Measurements from ENCODE around the gene CUX1. TPM values are rescaled to one million over a fixed set of nuclear protein-coding genes. Genes with fewer than 3 reads are reported as not detected.
A peak's percentile ranks its signal among the peaks of the same experiment; 100 is the strongest.

CUX1 gene
- total and polyA plus RNA-seq, 2 of the 13 experiments (the other 11 are each of a cell fraction or from before 2014, with no cell fraction given) = 13.7 to 14.9 TPM

DNA sequence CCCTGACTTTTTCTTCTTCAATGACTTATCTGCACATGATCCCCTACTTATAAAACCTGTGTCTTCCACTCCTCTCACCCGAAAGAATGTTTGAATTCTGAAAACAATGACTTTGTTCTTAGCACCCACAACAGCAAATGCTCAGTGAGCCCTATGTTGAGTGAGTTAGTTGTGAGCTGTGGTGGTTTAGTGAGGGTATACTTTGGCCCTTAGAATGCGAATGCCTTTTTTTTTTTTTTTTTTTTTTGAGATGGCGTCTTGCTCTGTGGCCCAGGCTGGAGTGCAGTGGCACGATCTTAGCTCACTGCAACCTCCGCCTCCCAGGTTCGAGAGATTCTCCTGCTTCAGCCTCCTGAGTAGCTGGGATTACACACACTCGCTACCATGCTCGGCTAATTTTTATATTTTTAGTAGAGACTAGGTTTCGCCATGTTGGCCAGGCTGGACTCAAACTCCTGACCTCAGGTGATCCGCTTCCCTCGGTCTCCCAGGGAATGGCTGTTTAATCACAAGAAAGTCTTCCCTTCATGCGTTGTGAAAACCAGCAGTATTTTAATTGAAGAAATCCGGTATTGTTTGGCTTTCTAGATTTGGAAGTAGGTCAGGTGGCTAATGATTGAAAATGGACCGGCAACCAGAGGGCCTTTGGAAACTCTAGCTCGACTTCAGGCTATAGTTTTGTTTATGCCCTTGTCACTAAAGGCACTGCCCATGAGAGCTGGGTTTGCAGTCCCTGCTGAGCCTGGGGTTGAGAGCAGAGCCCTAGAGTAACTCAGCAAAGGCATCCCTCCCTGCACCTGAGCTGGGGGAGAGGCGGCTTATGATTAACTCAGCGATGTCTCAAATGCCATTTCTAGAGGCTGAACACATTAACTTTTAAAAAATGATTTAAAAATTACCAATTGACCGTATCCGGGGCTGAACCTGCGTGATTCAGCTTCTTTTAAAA lies 41.3 kb downstream of the CUX1 start:
- CTCF ChIA-PET (ENCODE audit: low intra/inter-chr PET ratio, low total read pairs) = no interaction called here
- no TSS peak for BruUV-seq (replicated peaks)
- WGBS (ENCODE audit: low lambda C conversion rate) = 72% methylated on average over 20 of the region's 20 CpGs
- Histone ChIP-seq H3K9ac (ENCODE audit: insufficient read depth, low read depth, low read length) (no peak overlapping the region), H3K9me3 (ENCODE audit: low read length) (no peaks in the 10 kb centered on the region), H3K4me2 (ENCODE audit: low read depth, low read length) (0 out of 2 replicates have a peak overlapping the region, but pooled peaks have one; percentile 10), H3K36me3 (replicated peaks in 1 of 2; ENCODE audit: control insufficient read depth in 1 of 2, insufficient read depth in 2 of 2, low read length in 2 of 2) (no peaks in the 10 kb centered on the region), H2AFZ (ENCODE audit: low read length) (no peak overlapping the region), H3K4me3 (replicated peaks in 1 of 3; ENCODE audit: insufficient read depth in 1 of 3, low read depth in 2 of 3, low read length in 3 of 3) (no peak overlapping the region), H3K27ac (ENCODE audit: extremely low read length, insufficient read depth, low read length) (peak overlapping the region; percentile 34), H3K4me1 (ENCODE audit: insufficient read depth, low read length) (peaks cover 87% of the 10 kb centered on the region), H3K27me3 (ENCODE audit: control insufficient read depth in 1 of 2, insufficient read depth in 2 of 2, low read length in 2 of 2) (no peaks in the 10 kb centered on the region), H4K20me1 (ENCODE audit: insufficient read depth, low read length) (peaks cover 32% of the 10 kb centered on the region), H3K79me2 (ENCODE audit: insufficient read depth, low read length) (peaks cover 71% of the 10 kb centered on the region)
- POLR2A ChIA-PET = interaction anchor here (0.8 to 1.4 kb wide), 2 partner anchors 71 to 166 kb away, joined by 3 read pairs; no protein-coding TSS in a partner anchor
- DNase-seq (ENCODE audit: low spot score) = peak; percentile 27
- in situ Hi-C loops (cut with HindIII; ENCODE audit: extremely low pct_ligation_motif_present, low pct_unique_long_range_greater_than_20kb) = no loop called here
- peak; percentile 34; the same call in 2 of the 3 replicates for ATAC-seq
- intact Hi-C loops (cut with micrococcal nuclease; ENCODE audit: unreplicated experiment) = loop anchor here (5.0 kb wide), 1 partner anchor 41 kb away; the partner anchor contains the start of gene CUX1
- FAIRE-seq = no peak
- TF ChIP-seq FLYWCH1 (CRISPR knock-in tag; IDR thresholded peaks at IDR 0.05) = no peak
- TF ChIP-seq, protein P1, sequence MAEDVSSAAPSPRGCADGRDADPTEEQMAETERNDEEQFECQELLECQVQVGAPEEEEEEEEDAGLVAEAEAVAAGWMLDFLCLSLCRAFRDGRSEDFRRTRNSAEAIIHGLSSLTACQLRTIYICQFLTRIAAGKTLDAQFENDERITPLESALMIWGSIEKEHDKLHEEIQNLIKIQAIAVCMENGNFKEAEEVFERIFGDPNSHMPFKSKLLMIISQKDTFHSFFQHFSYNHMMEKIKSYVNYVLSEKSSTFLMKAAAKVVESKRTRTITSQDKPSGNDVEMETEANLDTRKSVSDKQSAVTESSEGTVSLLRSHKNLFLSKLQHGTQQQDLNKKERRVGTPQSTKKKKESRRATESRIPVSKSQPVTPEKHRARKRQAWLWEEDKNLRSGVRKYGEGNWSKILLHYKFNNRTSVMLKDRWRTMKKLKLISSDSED (CRISPR knock-in tag; IDR thresholded peaks at IDR 0.05) = no peak
- TF ChIP-seq, protein P2, sequence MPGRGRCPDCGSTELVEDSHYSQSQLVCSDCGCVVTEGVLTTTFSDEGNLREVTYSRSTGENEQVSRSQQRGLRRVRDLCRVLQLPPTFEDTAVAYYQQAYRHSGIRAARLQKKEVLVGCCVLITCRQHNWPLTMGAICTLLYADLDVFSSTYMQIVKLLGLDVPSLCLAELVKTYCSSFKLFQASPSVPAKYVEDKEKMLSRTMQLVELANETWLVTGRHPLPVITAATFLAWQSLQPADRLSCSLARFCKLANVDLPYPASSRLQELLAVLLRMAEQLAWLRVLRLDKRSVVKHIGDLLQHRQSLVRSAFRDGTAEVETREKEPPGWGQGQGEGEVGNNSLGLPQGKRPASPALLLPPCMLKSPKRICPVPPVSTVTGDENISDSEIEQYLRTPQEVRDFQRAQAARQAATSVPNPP (CRISPR knock-in tag; IDR thresholded peaks at IDR 0.05) = no peak
- TF ChIP-seq, protein P3, sequence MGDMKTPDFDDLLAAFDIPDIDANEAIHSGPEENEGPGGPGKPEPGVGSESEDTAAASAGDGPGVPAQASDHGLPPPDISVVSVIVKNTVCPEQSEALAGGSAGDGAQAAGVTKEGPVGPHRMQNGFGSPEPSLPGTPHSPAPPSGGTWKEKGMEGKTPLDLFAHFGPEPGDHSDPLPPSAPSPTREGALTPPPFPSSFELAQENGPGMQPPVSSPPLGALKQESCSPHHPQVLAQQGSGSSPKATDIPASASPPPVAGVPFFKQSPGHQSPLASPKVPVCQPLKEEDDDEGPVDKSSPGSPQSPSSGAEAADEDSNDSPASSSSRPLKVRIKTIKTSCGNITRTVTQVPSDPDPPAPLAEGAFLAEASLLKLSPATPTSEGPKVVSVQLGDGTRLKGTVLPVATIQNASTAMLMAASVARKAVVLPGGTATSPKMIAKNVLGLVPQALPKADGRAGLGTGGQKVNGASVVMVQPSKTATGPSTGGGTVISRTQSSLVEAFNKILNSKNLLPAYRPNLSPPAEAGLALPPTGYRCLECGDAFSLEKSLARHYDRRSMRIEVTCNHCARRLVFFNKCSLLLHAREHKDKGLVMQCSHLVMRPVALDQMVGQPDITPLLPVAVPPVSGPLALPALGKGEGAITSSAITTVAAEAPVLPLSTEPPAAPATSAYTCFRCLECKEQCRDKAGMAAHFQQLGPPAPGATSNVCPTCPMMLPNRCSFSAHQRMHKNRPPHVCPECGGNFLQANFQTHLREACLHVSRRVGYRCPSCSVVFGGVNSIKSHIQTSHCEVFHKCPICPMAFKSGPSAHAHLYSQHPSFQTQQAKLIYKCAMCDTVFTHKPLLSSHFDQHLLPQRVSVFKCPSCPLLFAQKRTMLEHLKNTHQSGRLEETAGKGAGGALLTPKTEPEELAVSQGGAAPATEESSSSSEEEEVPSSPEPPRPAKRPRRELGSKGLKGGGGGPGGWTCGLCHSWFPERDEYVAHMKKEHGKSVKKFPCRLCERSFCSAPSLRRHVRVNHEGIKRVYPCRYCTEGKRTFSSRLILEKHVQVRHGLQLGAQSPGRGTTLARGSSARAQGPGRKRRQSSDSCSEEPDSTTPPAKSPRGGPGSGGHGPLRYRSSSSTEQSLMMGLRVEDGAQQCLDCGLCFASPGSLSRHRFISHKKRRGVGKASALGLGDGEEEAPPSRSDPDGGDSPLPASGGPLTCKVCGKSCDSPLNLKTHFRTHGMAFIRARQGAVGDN (CRISPR knock-in tag; IDR thresholded peaks at IDR 0.05) = no peak
- TF ChIP-seq MTF1 (CRISPR knock-in tag; IDR thresholded peaks at IDR 0.05) = no peak
- TF ChIP-seq AGO2 (optimal IDR thresholded peaks at IDR 0.05; ENCODE audit: low read depth, low read length) = no peak
- TF ChIP-seq HMGA1 (CRISPR knock-in tag; conservative IDR thresholded peaks at IDR 0.05) = no peak
- TF ChIP-seq, protein P4, sequence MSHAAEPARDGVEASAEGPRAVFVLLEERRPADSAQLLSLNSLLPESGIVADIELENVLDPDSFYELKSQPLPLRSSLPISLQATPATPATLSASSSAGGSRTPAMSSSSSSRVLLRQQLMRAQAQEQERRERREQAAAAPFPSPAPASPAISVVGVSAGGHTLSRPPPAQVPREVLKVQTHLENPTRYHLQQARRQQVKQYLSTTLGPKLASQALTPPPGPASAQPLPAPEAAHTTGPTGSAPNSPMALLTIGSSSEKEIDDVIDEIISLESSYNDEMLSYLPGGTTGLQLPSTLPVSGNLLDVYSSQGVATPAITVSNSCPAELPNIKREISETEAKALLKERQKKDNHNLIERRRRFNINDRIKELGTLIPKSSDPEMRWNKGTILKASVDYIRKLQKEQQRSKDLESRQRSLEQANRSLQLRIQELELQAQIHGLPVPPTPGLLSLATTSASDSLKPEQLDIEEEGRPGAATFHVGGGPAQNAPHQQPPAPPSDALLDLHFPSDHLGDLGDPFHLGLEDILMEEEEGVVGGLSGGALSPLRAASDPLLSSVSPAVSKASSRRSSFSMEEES (CRISPR knock-in tag; IDR thresholded peaks at IDR 0.05) = no peak
- TF ChIP-seq ZNF713 (CRISPR knock-in tag; IDR thresholded peaks at IDR 0.05) = no peak
- TF ChIP-seq, protein P5, sequence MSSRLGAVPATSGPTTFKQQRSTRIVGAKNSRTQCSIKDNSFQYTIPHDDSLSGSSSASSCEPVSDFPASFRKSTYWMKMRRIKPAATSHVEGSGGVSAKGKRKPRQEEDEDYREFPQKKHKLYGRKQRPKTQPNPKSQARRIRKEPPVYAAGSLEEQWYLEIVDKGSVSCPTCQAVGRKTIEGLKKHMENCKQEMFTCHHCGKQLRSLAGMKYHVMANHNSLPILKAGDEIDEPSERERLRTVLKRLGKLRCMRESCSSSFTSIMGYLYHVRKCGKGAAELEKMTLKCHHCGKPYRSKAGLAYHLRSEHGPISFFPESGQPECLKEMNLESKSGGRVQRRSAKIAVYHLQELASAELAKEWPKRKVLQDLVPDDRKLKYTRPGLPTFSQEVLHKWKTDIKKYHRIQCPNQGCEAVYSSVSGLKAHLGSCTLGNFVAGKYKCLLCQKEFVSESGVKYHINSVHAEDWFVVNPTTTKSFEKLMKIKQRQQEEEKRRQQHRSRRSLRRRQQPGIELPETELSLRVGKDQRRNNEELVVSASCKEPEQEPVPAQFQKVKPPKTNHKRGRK (CRISPR knock-in tag; IDR thresholded peaks at IDR 0.05) = no peak
- TF ChIP-seq REXO4 (CRISPR knock-in tag; IDR thresholded peaks at IDR 0.05; ENCODE audit: borderline replicate concordance) = no peak
- no peak for TF ChIP-seq ZNF7 (CRISPR knock-in tag; IDR thresholded peaks at IDR 0.05)
- no peak for TF ChIP-seq ZSCAN29 (CRISPR knock-in tag; conservative IDR thresholded peaks at IDR 0.05)
